ENCODE measurements around the gene CLEC19A.

GRCh38 chr16:19283637-19284036 is 1.9 kb upstream of the CLEC19A start:
- TF ChIP-seq L3MBTL2 (conservative IDR thresholded peaks at IDR 0.05), result no peak
- no peak for TF ChIP-seq ZNF384 (IDR thresholded peaks at IDR 0.05)

All from HEK293T (cell line).